GM12891 (cell line): ENCODE results near the gene ATP2B2.

ENCODE experiments used
- POLR2A ChIP-seq: IDR thresholded peaks from 2 replicates; pipeline ENCODE4 v1.6.1; 2011; ENCODE audit warnings: low read depth, low read length, control low read depth
- POLR2AphosphoS5 ChIP-seq: IDR thresholded peaks from 2 replicates; pipeline ENCODE4 v1.6.1; 2011; ENCODE audit warnings: low read depth, low read length, control low read depth

DNA sequence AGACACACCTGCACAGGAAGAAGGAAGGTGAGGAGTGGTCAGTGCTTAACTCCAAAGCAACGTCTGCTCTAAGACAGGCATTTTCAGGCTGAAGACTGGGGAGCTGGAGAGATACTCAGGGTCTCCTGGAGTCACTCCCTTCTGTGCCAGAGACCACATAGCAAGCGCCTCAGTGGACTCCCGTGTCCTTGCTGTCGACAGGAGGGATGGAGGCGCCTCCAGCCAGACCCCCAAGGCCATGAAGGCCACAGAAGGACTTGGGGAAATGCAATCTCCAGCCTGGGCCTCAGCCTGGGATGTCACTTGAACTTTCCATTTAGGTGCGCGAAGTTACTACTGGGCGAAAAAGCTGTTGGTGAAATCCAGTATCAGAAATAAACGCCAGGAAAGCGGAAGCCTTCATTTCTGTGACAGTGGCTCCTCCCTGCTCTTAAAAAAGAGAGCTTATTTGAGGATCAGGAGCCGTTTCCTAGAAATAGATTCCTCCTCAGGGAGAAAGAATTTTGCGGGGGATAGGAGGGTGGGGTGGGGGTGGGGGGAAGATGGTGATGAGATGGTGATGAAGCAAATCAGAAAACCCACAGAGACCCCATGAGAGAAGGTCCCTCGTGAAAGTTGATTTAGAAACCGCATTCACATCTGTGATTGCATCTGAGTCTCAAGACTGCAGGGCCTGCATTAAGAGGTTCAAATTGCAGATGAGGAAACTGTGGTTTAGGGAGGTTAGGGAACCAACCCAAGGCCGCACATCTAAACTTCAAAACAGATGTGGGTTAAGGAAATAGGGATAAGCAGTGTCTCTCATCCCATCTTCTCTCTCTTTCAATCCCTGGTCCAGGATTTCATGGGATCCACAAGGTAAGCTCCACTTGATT lies 78.8 kb downstream of the ATP2B2 start:
- no peak for TF ChIP-seq POLR2A
- TF ChIP-seq POLR2AphosphoS5 = no peak
